ENCODE data around the gene EFTUD2.

DNA sequence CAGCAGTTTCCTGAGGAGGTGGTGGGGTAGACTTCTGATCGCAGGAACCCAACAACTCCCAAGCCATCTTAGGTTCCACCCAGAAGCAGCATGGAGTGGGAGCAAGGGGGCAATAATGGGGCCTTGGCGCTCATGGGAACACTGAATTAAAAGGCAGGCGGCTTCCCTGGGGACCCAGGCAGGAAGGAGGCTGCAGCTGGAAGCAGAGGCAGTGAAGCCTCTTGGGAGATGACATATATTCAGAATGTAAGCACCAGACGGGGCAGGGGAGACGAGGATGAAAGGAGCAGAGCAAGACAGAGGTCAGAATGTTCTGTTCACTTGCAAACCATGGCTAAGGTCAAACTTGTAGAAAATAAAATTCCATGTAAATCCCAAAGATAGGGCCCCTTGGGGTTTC is 48.6 kb downstream of the EFTUD2 start:
- TF ChIP-seq POLR2A (IDR thresholded peaks at IDR 0.05): no peak
- TF ChIP-seq, protein P1, sequence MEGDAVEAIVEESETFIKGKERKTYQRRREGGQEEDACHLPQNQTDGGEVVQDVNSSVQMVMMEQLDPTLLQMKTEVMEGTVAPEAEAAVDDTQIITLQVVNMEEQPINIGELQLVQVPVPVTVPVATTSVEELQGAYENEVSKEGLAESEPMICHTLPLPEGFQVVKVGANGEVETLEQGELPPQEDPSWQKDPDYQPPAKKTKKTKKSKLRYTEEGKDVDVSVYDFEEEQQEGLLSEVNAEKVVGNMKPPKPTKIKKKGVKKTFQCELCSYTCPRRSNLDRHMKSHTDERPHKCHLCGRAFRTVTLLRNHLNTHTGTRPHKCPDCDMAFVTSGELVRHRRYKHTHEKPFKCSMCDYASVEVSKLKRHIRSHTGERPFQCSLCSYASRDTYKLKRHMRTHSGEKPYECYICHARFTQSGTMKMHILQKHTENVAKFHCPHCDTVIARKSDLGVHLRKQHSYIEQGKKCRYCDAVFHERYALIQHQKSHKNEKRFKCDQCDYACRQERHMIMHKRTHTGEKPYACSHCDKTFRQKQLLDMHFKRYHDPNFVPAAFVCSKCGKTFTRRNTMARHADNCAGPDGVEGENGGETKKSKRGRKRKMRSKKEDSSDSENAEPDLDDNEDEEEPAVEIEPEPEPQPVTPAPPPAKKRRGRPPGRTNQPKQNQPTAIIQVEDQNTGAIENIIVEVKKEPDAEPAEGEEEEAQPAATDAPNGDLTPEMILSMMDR (IDR thresholded peaks at IDR 0.05): no peak
- no peak for TF ChIP-seq EP300 (IDR thresholded peaks at IDR 0.05)
- no peak for TF ChIP-seq POLR2AphosphoS5 (IDR thresholded peaks at IDR 0.05)
